GM23338 (cell line): ENCODE data around the gene RPH3AL. TPM values are rescaled to one million over a fixed set of nuclear protein-coding genes. Genes with fewer than 3 reads are reported as not detected.

Source experiments
- ATAC-seq: fragments of 200-7000 bp; cut with Tn5 transposase; 3 replicates; pipeline ENCODE4 v1.9.1; 2020
- DNase-seq: peaks from one replicate; pipeline ENCODE4 v3.0.0-alpha.2; 2015; ENCODE audit warnings: low spot score
- H2AFZ ChIP-seq: fragments of 200-600 bp; sonication (generic); 2 replicates; pipeline ENCODE4 v1.8.0; 2016; ENCODE audit warnings: antibody characterized with exemption, mild to moderate bottlenecking, moderate library complexity
- H3F3A ChIP-seq: fragments of 200-600 bp; sonication (generic); replicated peaks from 2 replicates; pipeline ENCODE4 v1.8.0; 2017; ENCODE audit warnings: antibody characterized with exemption, mixed run types, low read depth
- H3K27ac ChIP-seq: fragments of 200-600 bp; sonication (generic); 2 replicates; pipeline ENCODE4 v1.6.1; 2016; ENCODE audit warnings: low read depth
- H3K27me3 ChIP-seq: fragments of 200-600 bp; sonication (generic); 2 replicates; pipeline ENCODE4 v1.8.0; 2016; ENCODE audit warnings: mild to moderate bottlenecking, mixed run types, moderate library complexity; ENCODE audit not compliant: insufficient read depth
- H3K36me3 ChIP-seq: fragments of 200-600 bp; sonication (generic); 2 replicates; pipeline ENCODE4 v1.8.0; 2016; ENCODE audit warnings: mild to moderate bottlenecking; ENCODE audit not compliant: insufficient read depth
- H3K4me1 ChIP-seq: fragments of 200-600 bp; sonication (generic); 2 replicates; pipeline ENCODE4 v1.8.0; 2016; ENCODE audit warnings: mild to moderate bottlenecking, moderate library complexity; ENCODE audit not compliant: insufficient read depth
- H3K4me2 ChIP-seq: fragments of 200-600 bp; sonication (generic); 2 replicates; pipeline ENCODE4 v1.7.1; 2017; ENCODE audit warnings: mixed run types
- H3K4me3 ChIP-seq: fragments of 200-600 bp; sonication (generic); 2 replicates; pipeline ENCODE4 v1.6.1; 2016; ENCODE audit warnings: mixed run types
- H3K79me2 ChIP-seq: fragments of 200-600 bp; sonication (generic); replicated peaks from 2 replicates; pipeline ENCODE4 v1.8.0; 2017; ENCODE audit warnings: mild to moderate bottlenecking; ENCODE audit not compliant: insufficient read depth
- H3K9me2 ChIP-seq: fragments of 200-600 bp; sonication (generic); 2 replicates; pipeline ENCODE4 v1.8.0; 2017; ENCODE audit not compliant: insufficient read depth
- H4K20me1 ChIP-seq: fragments of 200-600 bp; sonication (generic); replicated peaks from 2 replicates; pipeline ENCODE4 v1.8.0; 2017; ENCODE audit warnings: mild to moderate bottlenecking; ENCODE audit not compliant: insufficient read depth
- H3K27ac Mint-ChIP-seq: 2 replicates; pipeline ENCODE4 v1.8.0; 2020; ENCODE audit warnings: inconsistent platforms, mild to moderate bottlenecking, moderate library complexity, mixed read lengths
- H3K27me3 Mint-ChIP-seq: 3 replicates; pipeline ENCODE4 v1.8.0; 2022; ENCODE audit warnings: low read depth, mild to moderate bottlenecking, moderate library complexity, mixed read lengths, inconsistent platforms; ENCODE audit not compliant: insufficient read depth, poor library complexity
- H3K36me3 Mint-ChIP-seq: 3 replicates; pipeline ENCODE4 v1.8.0; 2021; ENCODE audit warnings: low read depth, mild to moderate bottlenecking, inconsistent platforms, moderate library complexity, mixed read lengths
- H3K4me1 Mint-ChIP-seq: 3 replicates; pipeline ENCODE4 v1.8.0; 2020; ENCODE audit warnings: mild to moderate bottlenecking, inconsistent platforms, mixed read lengths
- H3K4me3 Mint-ChIP-seq: 3 replicates; pipeline ENCODE4 v1.8.0; 2021; ENCODE audit warnings: moderate library complexity, mild to moderate bottlenecking, inconsistent platforms, mixed read lengths
- H3K9me3 Mint-ChIP-seq: 3 replicates; pipeline ENCODE4 v1.8.0; 2020; ENCODE audit warnings: moderate library complexity, mild to moderate bottlenecking, inconsistent platforms, mixed read lengths
- CREB1 ChIP-seq: fragments of 250-450 bp; sonication (Bioruptor Pico); IDR thresholded peaks from 2 replicates; pipeline ENCODE4 v1.5.0; 2020; ENCODE audit warnings: low read depth, mild to moderate bottlenecking, moderate library complexity
- CTCF ChIP-seq, 2 experiments: fragments of 200-600 bp in 1 of 2; sonication (generic) in 1 of 2; conservative IDR thresholded peaks; 2 replicates each; pipeline versions ENCODE4 v1.5.1 to v1.6.1; 2016 to 2017; ENCODE audit warnings: antibody characterized with exemption in 2 of 2, low read depth in 2 of 2, mild to moderate bottlenecking in 2 of 2, moderate library complexity in 1 of 2
- ETS1 ChIP-seq: IDR thresholded peaks from 2 replicates; pipeline ENCODE4 v1.6.1; 2016; ENCODE audit warnings: antibody characterized with exemption
- EZH2 ChIP-seq: fragments of 200-600 bp; sonication (generic); IDR thresholded peaks from one replicate; pipeline ENCODE4 v1.8.0; 2017; ENCODE audit warnings: antibody characterized with exemption, mild to moderate bottlenecking, low read depth; ENCODE audit not compliant: unreplicated experiment
- EZH2phosphoT487 ChIP-seq: fragments of 200-600 bp; sonication (generic); IDR thresholded peaks from one replicate; pipeline ENCODE4 v1.8.1; 2018; ENCODE audit warnings: antibody characterized with exemption; ENCODE audit not compliant: unreplicated experiment
- JUNB ChIP-seq: IDR thresholded peaks from one replicate; pipeline ENCODE4 v1.6.1; 2016; ENCODE audit warnings: antibody characterized with exemption; ENCODE audit not compliant: unreplicated experiment
- NANOG ChIP-seq: IDR thresholded peaks from 2 replicates; pipeline ENCODE4 v1.6.1; 2016; ENCODE audit warnings: antibody characterized with exemption, borderline replicate concordance
- POLR2AphosphoS5 ChIP-seq: IDR thresholded peaks from 2 replicates; pipeline ENCODE4 v1.6.1; 2016; ENCODE audit warnings: antibody characterized with exemption, low read depth
- REST ChIP-seq: IDR thresholded peaks from one replicate; pipeline ENCODE4 v1.6.1; 2018; ENCODE audit warnings: antibody characterized with exemption; ENCODE audit not compliant: unreplicated experiment
- STAT1 ChIP-seq: IDR thresholded peaks from one replicate; pipeline ENCODE4 v1.6.1; 2016; ENCODE audit warnings: antibody characterized with exemption; ENCODE audit not compliant: unreplicated experiment
- ZNF114 ChIP-seq: fragments of 250-450 bp; sonication (Bioruptor Pico); IDR thresholded peaks from 2 replicates; pipeline ENCODE4 v1.5.0; 2020; ENCODE audit warnings: mild to moderate bottlenecking, moderate library complexity
- ZNF331 ChIP-seq: fragments of 250-450 bp; sonication (Bioruptor Pico); IDR thresholded peaks from 2 replicates; pipeline ENCODE4 v1.5.0; 2020; ENCODE audit warnings: low read depth, mild to moderate bottlenecking, moderate library complexity
- ZNF462 ChIP-seq: fragments of 250-450 bp; sonication (Bioruptor Pico); IDR thresholded peaks from 2 replicates; pipeline ENCODE4 v1.5.0; 2020; ENCODE audit warnings: mild to moderate bottlenecking, moderate library complexity
- polyA plus RNA-seq: library from polyadenylated mRNA; unstranded; fragments of >200 nt; fragmentation: Nextera tagmentation; extraction: Ambion mirVana; gene quantifications from 2 replicates; pipeline ENCODE4 v1.2.1, GENCODE V29; 2016
- total RNA-seq: library from RNA; depleted of rRNA; stranded (reverse); fragments of >200 nt; shearing (Covaris generic); gene quantifications from 2 replicates; pipeline ENCODE4 v1.2.3, GENCODE V29; 2014

The RPH3AL gene
- total and polyA plus RNA-seq, 2 experiments from 2014 or later: 2.7 to 6.3 TPM

GRCh38 chr17:289409-289808, 63.2 kb downstream of the RPH3AL start:
- ATAC-seq: no peak
- H3K27ac Mint-ChIP-seq: no peak overlapping the region
- no peak overlapping the region for H3K4me3 Mint-ChIP-seq

More at GRCh38 chr17:289409-289808, 63.2 kb downstream of the RPH3AL start:
- Histone ChIP-seq H3K4me2 (no peak overlapping the region), H3K27ac (no peak overlapping the region), H4K20me1 (no peaks in the 10 kb centered on the region), H3K9me2 (no peaks in the 10 kb centered on the region), H3K4me1 (peaks cover 5% of the 10 kb centered on the region; the same call in 1 of the 2 replicates), H3F3A (no peaks in the 10 kb centered on the region), H3K79me2 (no peaks in the 10 kb centered on the region), H3K36me3 (no peaks in the 10 kb centered on the region), H3K27me3 (no peaks in the 10 kb centered on the region), H3K4me3 (no peak overlapping the region), H2AFZ (no peak overlapping the region)
- peaks cover 6% of the 10 kb centered on the region; the same call in 2 of the 3 replicates for H3K9me3 Mint-ChIP-seq
- no peak for TF ChIP-seq CTCF (conservative IDR thresholded peaks at IDR 0.05; ENCODE audit: low read depth in 2 of 2)
- no peak for TF ChIP-seq ZNF114
- TF ChIP-seq ETS1: no peak
- TF ChIP-seq JUNB: no peak
- no peak for TF ChIP-seq POLR2AphosphoS5
- TF ChIP-seq EZH2: no peak
- no peak for TF ChIP-seq ZNF331
- no peak for TF ChIP-seq NANOG
- no peak for TF ChIP-seq EZH2phosphoT487
- no peak for TF ChIP-seq REST
- no peak for TF ChIP-seq CREB1 (CRISPR knock-in tag)
- no peak for TF ChIP-seq STAT1
- TF ChIP-seq ZNF462 (CRISPR knock-in tag): no peak
- H3K27me3 Mint-ChIP-seq: peaks cover 19% of the 10 kb centered on the region
- no peak for DNase-seq
- H3K36me3 Mint-ChIP-seq: no peaks in the 10 kb centered on the region; the same call in 2 of the 3 replicates
- peaks cover 7% of the 10 kb centered on the region for H3K4me1 Mint-ChIP-seq
